DOHH2 (cell line): ENCODE measurements around the gene TLNRD1.
A peak's percentile ranks its signal among the peaks of the same experiment; 100 is the strongest.

Source experiments
- H3F3A ChIP-seq: fragments of 200-600 bp; sonication (generic), shearing (Covaris generic); 2 replicates; pipeline ENCODE4 v1.6.0; 2016; ENCODE audit warnings: antibody characterized with exemption, mild to moderate bottlenecking; ENCODE audit not compliant: control insufficient read depth, insufficient read depth
- H3K27ac ChIP-seq: fragments of 200-600 bp; sonication (generic); 2 replicates; pipeline ENCODE4 v1.5.1; 2014; ENCODE audit warnings: low read depth, mild to moderate bottlenecking, low read length, moderate library complexity
- H3K27me3 ChIP-seq: fragments of 200-600 bp; sonication (generic); 2 replicates; pipeline ENCODE4 v1.6.1; 2014; ENCODE audit warnings: mild to moderate bottlenecking, low read length, mixed read lengths; ENCODE audit not compliant: control insufficient read depth
- H3K36me3 ChIP-seq: fragments of 200-600 bp; sonication (generic); 2 replicates; pipeline ENCODE4 v1.6.1; 2014; ENCODE audit warnings: mild to moderate bottlenecking, low read length, moderate library complexity, mixed read lengths; ENCODE audit not compliant: control insufficient read depth
- H3K4me1 ChIP-seq: fragments of 200-600 bp; sonication (generic); 2 replicates; pipeline ENCODE4 v1.6.1; 2014; ENCODE audit warnings: mild to moderate bottlenecking, low read length, mixed read lengths; ENCODE audit not compliant: control insufficient read depth
- H3K4me2 ChIP-seq: fragments of 200-600 bp; sonication (generic); 2 replicates; pipeline ENCODE4 v1.6.0; 2014; ENCODE audit warnings: mild to moderate bottlenecking, low read length, moderate library complexity
- H3K4me3 ChIP-seq: fragments of 200-600 bp; sonication (generic); 2 replicates; pipeline ENCODE4 v1.5.1; 2014; ENCODE audit warnings: mild to moderate bottlenecking, low read length, mixed read lengths
- H3K79me2 ChIP-seq: fragments of 200-600 bp; sonication (generic); 2 replicates; pipeline ENCODE4 v1.6.1; 2014; ENCODE audit warnings: mild to moderate bottlenecking, low read length, mixed read lengths; ENCODE audit not compliant: control insufficient read depth
- H3K9me2 ChIP-seq: fragments of 200-600 bp; sonication (generic); replicated peaks from 2 replicates; pipeline ENCODE4 v1.6.1; 2014; ENCODE audit warnings: mild to moderate bottlenecking, low read length, mixed read lengths; ENCODE audit not compliant: control insufficient read depth
- H3K9me3 ChIP-seq: fragments of 200-600 bp; sonication (generic); 2 replicates; pipeline ENCODE4 v1.6.1; 2014; ENCODE audit warnings: antibody characterized with exemption, low read length, mixed read lengths; ENCODE audit not compliant: control insufficient read depth, insufficient read depth
- H4K20me1 ChIP-seq: fragments of 200-600 bp; sonication (generic); 2 replicates; pipeline ENCODE4 v1.6.0; 2014; ENCODE audit warnings: low read depth, mild to moderate bottlenecking, antibody characterized with exemption, low read length, moderate library complexity; ENCODE audit not compliant: control insufficient read depth, insufficient read depth
- EZH2phosphoT487 ChIP-seq: fragments of 200-600 bp; sonication (generic); IDR thresholded peaks from 2 replicates; pipeline ENCODE4 v1.6.1; 2017; ENCODE audit warnings: borderline replicate concordance, mild to moderate bottlenecking, antibody characterized with exemption, low read length, moderate library complexity, mixed read lengths
- TF ChIP-seq, protein P1 (sequence below): fragments of 200-600 bp; sonication (generic); IDR thresholded peaks from one replicate; pipeline ENCODE4 v1.5.1; 2014; ENCODE audit warnings: antibody characterized with exemption, mild to moderate bottlenecking, low read depth, low read length; ENCODE audit not compliant: poor library complexity, severe bottlenecking

TLNRD1 gene

GRCh38 chr15:80984856-80985255, 15.9 kb upstream of the TLNRD1 start:
- Histone ChIP-seq H3K36me3 (peaks cover 45% of the 10 kb centered on the region), H3K4me3 (no peak overlapping the region), H3K79me2 (peaks cover 78% of the 10 kb centered on the region), H3K4me2 (no peak overlapping the region), H3F3A (no peaks in the 10 kb centered on the region), H4K20me1 (peaks cover 8% of the 10 kb centered on the region), H3K9me3 (no peaks in the 10 kb centered on the region), H3K27me3 (no peaks in the 10 kb centered on the region), H3K9me2 (no peaks in the 10 kb centered on the region), H3K27ac (no peak overlapping the region), H3K4me1 (peaks cover 24% of the 10 kb centered on the region)
- TF ChIP-seq, protein P1, sequence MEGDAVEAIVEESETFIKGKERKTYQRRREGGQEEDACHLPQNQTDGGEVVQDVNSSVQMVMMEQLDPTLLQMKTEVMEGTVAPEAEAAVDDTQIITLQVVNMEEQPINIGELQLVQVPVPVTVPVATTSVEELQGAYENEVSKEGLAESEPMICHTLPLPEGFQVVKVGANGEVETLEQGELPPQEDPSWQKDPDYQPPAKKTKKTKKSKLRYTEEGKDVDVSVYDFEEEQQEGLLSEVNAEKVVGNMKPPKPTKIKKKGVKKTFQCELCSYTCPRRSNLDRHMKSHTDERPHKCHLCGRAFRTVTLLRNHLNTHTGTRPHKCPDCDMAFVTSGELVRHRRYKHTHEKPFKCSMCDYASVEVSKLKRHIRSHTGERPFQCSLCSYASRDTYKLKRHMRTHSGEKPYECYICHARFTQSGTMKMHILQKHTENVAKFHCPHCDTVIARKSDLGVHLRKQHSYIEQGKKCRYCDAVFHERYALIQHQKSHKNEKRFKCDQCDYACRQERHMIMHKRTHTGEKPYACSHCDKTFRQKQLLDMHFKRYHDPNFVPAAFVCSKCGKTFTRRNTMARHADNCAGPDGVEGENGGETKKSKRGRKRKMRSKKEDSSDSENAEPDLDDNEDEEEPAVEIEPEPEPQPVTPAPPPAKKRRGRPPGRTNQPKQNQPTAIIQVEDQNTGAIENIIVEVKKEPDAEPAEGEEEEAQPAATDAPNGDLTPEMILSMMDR: no peak
- no peak for TF ChIP-seq EZH2phosphoT487

DNA sequence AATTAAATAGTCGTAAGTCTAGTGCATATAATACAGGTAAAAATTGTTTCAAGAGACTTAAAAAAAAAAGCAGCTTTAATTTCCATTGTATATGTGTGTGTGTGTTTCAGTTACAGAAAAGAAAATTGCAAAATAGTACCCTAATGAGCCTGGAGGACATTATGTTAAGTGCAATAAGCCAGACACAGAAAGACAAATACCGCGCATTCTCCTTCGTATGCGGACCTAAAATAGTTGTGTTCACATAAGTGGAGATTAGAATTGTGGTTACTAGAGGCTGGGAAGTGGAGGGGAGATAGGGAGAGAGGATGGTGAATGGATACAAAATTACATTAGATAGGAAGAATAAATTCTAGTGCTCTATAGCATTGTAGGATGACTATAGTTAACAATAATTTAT, 14.7 kb upstream of the TLNRD1 start:
- Histone ChIP-seq H3K36me3 (peaks cover 37% of the 10 kb centered on the region), H3K27ac (no peak overlapping the region), H3K4me2 (no peak overlapping the region), H3K4me3 (no peak overlapping the region), H3F3A (no peaks in the 10 kb centered on the region), H3K9me3 (no peaks in the 10 kb centered on the region), H3K79me2 (peaks cover 76% of the 10 kb centered on the region), H3K27me3 (no peaks in the 10 kb centered on the region), H4K20me1 (peaks cover 8% of the 10 kb centered on the region), H3K4me1 (peaks cover 35% of the 10 kb centered on the region), H3K9me2 (no peaks in the 10 kb centered on the region)
- no peak for TF ChIP-seq EZH2phosphoT487
- TF ChIP-seq, protein P1: no peak

GRCh38 chr15:80986487-80986886, 14.2 kb upstream of the TLNRD1 start:
- Histone ChIP-seq H3K27ac (no peak overlapping the region), H3K9me3 (no peaks in the 10 kb centered on the region), H4K20me1 (peaks cover 8% of the 10 kb centered on the region), H3K4me3 (no peak overlapping the region), H3F3A (no peaks in the 10 kb centered on the region), H3K27me3 (no peaks in the 10 kb centered on the region), H3K4me2 (peak overlapping the region; percentile 40), H3K4me1 (peaks cover 40% of the 10 kb centered on the region), H3K9me2 (no peaks in the 10 kb centered on the region), H3K36me3 (peaks cover 37% of the 10 kb centered on the region), H3K79me2 (peaks cover 76% of the 10 kb centered on the region)
- TF ChIP-seq EZH2phosphoT487: no peak
- TF ChIP-seq, protein P1: no peak
